Fibroblast of villous mesenchyme (primary cell): ENCODE measurements around the gene TMEM145. TPM values are rescaled to one million over a fixed set of nuclear protein-coding genes. Genes with fewer than 3 reads are reported as not detected.

Experiments
- DNase-seq: peaks from one replicate; pipeline ENCODE4 v3.0.0-alpha.2; 2010; ENCODE audit warnings: low read depth
- H3K4me3 ChIP-seq: 2 replicates; pipeline ENCODE4 v1.5.1; 2011; ENCODE audit warnings: low read depth, mild to moderate bottlenecking, low read length
- total RNA-seq: library from RNA; depleted of rRNA; stranded (reverse); fragments of >200 nt; gene quantifications from 2 replicates; pipeline ENCODE4 v1.2.3, GENCODE V29; 2012
- TF ChIP-seq, protein P1 (sequence below): IDR thresholded peaks from 2 replicates; pipeline ENCODE4 v1.5.1; 2012; ENCODE audit warnings: low read depth, mild to moderate bottlenecking, low read length; ENCODE audit not compliant: insufficient read depth

Gene TMEM145
- total RNA-seq, 1 donor, result not detected

DNA sequence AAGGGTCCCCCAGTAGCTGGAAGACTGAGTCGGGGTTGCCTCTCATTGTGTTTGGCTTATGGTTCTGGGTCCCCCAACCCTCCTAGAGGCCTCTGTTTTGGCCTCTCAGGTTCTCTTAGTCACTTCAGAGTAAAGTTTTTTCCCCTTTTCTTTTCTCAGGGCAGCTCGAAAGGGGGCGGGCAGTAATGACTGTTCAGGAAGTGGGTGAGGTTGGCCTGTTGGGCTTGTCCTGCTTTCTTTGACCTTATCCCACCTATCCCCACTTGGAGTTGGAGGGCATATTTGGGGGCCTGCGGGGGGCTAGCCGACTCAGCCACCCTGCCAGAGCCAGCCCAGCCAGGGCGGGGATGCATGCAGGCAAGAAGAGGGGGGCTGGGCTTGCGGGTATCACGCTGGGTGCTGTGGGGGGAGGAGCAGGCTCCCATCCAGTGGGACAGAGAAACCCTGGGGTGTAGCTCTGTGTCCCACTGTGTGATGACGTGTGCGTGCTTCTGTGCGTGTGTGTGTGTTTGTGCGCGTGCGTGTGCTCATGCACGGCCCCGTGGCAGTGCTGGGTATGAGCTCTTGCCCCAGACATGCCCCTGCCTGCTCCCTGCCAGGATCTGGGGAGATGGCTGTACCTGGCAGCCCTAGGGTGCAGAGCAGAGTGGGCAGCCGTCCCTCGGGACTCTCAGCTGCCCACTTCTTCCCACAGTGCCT, 42.6 kb upstream of the TMEM145 start:
- peak overlapping the region; percentile 84 for H3K4me3 ChIP-seq
- peak; percentile 73 for DNase-seq
- TF ChIP-seq, protein P1, sequence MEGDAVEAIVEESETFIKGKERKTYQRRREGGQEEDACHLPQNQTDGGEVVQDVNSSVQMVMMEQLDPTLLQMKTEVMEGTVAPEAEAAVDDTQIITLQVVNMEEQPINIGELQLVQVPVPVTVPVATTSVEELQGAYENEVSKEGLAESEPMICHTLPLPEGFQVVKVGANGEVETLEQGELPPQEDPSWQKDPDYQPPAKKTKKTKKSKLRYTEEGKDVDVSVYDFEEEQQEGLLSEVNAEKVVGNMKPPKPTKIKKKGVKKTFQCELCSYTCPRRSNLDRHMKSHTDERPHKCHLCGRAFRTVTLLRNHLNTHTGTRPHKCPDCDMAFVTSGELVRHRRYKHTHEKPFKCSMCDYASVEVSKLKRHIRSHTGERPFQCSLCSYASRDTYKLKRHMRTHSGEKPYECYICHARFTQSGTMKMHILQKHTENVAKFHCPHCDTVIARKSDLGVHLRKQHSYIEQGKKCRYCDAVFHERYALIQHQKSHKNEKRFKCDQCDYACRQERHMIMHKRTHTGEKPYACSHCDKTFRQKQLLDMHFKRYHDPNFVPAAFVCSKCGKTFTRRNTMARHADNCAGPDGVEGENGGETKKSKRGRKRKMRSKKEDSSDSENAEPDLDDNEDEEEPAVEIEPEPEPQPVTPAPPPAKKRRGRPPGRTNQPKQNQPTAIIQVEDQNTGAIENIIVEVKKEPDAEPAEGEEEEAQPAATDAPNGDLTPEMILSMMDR, result no peak

DNA sequence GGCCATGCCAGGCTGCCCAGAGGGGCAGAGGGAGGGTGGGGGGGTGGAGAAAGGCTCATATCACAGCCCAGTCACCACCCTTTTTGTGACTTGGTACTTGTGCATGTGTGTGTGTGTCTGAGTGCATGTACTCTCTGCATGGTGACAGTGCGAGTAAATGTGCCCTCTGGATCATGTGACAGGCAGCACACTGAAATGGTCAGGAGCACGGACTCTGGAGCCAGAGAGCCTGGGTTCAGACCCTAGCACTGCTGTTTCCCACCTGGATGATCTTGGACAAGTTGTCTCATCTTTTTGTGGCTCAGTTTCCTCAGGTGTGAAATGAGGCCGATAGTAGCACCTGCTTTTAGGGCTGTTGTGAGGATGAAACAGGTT, 42.1 kb upstream of the TMEM145 start:
- DNase-seq, result no peak
- TF ChIP-seq, protein P1, result no peak
- H3K4me3 ChIP-seq, result peak overlapping the region; percentile 84

DNA sequence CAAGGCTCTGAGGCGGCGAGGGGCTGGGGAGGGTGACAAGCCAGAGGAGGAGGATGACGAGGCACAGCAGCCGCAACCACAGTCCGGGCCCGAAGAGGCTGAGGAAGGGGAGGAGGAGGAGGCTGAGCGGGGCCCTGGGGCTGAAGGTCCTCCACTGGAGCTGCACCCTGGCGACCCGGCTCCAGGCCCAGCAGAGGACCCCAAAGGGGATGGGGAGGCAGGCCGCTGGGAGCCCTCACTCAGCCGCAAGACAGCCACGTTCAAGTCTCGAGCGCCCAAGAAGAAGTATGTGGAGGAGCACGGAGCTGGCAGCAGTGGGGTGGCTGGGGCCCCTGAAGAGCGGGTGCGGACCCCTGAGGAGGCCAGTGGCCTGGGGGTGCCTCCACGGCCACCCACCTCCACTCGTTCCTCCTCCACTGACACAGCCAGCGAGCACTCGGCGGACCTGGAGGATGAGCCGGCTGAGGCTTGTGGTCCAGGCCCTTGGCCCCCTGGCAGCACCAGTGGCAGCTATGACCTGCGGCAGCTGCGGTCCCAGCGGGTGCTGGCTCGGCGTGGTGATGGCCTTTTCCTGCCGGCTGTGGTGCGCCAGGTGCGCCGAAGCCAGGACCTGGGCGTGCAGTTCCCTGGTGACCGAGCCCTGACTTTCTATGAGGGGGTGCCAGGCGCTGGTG, 41.1 kb upstream of the TMEM145 start:
- no peak overlapping the region for H3K4me3 ChIP-seq
- DNase-seq, result no peak
- TF ChIP-seq, protein P1, result no peak

DNA sequence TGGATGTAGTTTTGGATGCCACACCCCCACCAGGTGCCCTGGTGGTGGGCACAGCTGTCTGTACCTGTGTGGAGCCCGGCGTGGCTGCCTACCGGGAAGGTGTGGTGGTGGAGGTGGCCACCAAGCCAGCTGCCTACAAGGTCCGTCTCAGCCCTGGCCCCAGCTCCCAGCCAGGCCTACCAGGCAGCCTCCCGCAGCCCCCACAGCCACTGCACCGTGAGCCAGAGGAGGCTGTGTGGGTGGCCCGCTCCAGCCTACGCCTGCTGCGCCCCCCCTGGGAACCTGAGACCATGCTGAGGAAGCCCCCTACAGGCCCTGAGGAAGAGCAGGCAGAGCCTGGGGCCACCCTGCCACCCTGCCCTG, 40.6 kb upstream of the TMEM145 start:
- H3K4me3 ChIP-seq, result no peak overlapping the region
- no peak for DNase-seq
- TF ChIP-seq, protein P1, result no peak

DNA sequence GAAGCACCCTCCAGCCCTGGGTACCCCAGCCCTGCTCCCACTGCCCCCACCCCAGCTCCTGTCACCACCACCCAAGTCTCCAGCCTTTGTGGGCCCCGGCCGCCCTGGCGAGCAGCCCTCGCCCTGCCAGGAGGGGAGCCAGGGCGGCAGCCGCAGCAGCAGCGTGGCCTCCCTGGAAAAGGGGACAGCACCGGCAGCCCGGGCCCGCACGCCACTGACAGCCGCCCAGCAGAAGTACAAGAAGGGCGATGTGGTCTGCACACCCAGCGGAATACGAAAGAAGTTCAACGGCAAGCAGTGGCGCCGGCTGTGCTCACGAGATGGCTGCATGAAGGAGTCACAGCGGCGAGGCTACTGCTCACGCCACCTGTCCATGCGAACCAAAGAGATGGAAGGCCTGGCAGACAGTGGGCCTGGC, 40.1 kb upstream of the TMEM145 start:
- DNase-seq, result no peak
- no peak overlapping the region for H3K4me3 ChIP-seq
- TF ChIP-seq, protein P1, result no peak

DNA sequence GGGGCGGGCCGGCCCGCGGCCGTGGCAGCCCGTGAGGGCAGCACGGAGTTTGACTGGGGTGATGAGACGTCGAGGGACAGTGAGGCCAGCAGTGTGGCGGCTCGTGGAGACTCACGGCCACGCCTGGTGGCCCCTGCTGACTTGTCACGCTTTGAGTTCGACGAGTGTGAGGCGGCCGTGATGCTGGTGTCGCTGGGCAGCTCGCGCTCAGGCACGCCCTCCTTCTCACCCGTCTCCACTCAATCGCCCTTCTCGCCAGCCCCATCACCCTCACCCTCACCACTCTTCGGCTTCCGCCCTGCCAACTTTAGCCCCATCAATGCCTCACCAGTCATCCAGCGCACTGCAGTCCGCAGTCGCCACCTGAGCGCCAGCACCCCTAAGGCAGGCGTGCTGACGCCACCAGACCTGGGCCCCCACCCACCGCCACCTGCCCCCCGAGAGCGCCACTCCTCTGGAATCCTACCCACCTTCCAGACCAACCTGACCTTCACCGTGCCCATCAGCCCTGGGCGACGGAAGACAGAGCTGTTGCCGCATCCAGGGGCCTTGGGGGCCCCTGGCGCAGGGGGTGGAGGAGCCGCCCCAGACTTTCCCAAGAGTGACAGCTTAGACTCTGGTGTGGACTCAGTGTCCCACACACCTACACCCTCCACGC, 39.6 kb upstream of the TMEM145 start:
- TF ChIP-seq, protein P1, result no peak
- no peak for DNase-seq
- no peak overlapping the region for H3K4me3 ChIP-seq
